Trophoblast cell (in vitro differentiated cells and primary cell): Measurements from ENCODE around the gene RNF128.

Experiments
- DNase-seq, 2 donors: peaks; one replicate each; pipeline ENCODE4 v3.0.0-alpha.2; 2016
- H2AFZ ChIP-seq: 2 replicates; pipeline ENCODE4 v1.6.1; 2013; ENCODE audit warnings: low read length, moderate library complexity, mild to moderate bottlenecking; ENCODE audit not compliant: insufficient read depth, poor library complexity
- H2AK5ac ChIP-seq: 2 replicates; pipeline ENCODE4 v1.6.1; 2013; ENCODE audit warnings: mild to moderate bottlenecking, low read length
- H2BK120ac ChIP-seq: 2 replicates; pipeline ENCODE4 v1.6.1; 2013; ENCODE audit warnings: low read length, mild to moderate bottlenecking, moderate library complexity; ENCODE audit not compliant: insufficient read depth, poor library complexity
- H2BK12ac ChIP-seq: 2 replicates; pipeline ENCODE4 v1.6.1; 2013; ENCODE audit warnings: mild to moderate bottlenecking, low read length, moderate library complexity
- H2BK5ac ChIP-seq: 2 replicates; pipeline ENCODE4 v1.6.1; 2013; ENCODE audit warnings: low read length, low read depth, moderate library complexity, mild to moderate bottlenecking; ENCODE audit not compliant: poor library complexity
- H3K14ac ChIP-seq: 2 replicates; pipeline ENCODE4 v1.6.1; 2013; ENCODE audit warnings: mild to moderate bottlenecking, low read length
- H3K18ac ChIP-seq: 2 replicates; pipeline ENCODE4 v1.6.1; 2013; ENCODE audit warnings: mild to moderate bottlenecking, low read length
- H3K23ac ChIP-seq: 2 replicates; pipeline ENCODE4 v1.6.1; 2013; ENCODE audit warnings: low read length
- H3K27ac ChIP-seq: 2 replicates; pipeline ENCODE4 v1.5.1; 2013; ENCODE audit warnings: low read depth, mild to moderate bottlenecking, inconsistent platforms, low read length, moderate library complexity
- H3K27me3 ChIP-seq: 2 replicates; pipeline ENCODE4 v1.6.1; 2013; ENCODE audit warnings: inconsistent platforms, mild to moderate bottlenecking, low read length, moderate library complexity; ENCODE audit not compliant: insufficient read depth
- H3K36me3 ChIP-seq, 2 experiments: 1 replicate in 1 of 2; 2 replicates in 1 of 2; pipeline ENCODE4 v1.6.1; 2013; ENCODE audit warnings: low read length in 2 of 2, mild to moderate bottlenecking in 2 of 2, moderate library complexity in 1 of 2; ENCODE audit not compliant: insufficient read depth in 2 of 2, control insufficient read depth in 1 of 2
- H3K4ac ChIP-seq: 2 replicates; pipeline ENCODE4 v1.6.1; 2013; ENCODE audit warnings: low read depth, mild to moderate bottlenecking, low read length, moderate library complexity
- H3K4me1 ChIP-seq, 2 experiments: 1 replicate in 1 of 2; 2 replicates in 1 of 2; pipeline ENCODE4 v1.6.1; 2013; ENCODE audit warnings: low read length in 2 of 2, mild to moderate bottlenecking in 2 of 2, moderate library complexity in 1 of 2; ENCODE audit not compliant: insufficient read depth in 2 of 2, control insufficient read depth in 1 of 2
- H3K4me2 ChIP-seq: 2 replicates; pipeline ENCODE4 v1.6.1; 2013; ENCODE audit warnings: inconsistent platforms, mild to moderate bottlenecking, low read length, moderate library complexity
- H3K4me3 ChIP-seq: 2 replicates; pipeline ENCODE4 v1.5.1; 2013; ENCODE audit warnings: mild to moderate bottlenecking, low read depth, low read length, inconsistent platforms
- H3K79me1 ChIP-seq: one replicate; pipeline ENCODE4 v1.6.1; 2013; ENCODE audit warnings: low read length
- H3K79me2 ChIP-seq: 2 replicates; pipeline ENCODE4 v1.6.1; 2013; ENCODE audit warnings: low read length, mild to moderate bottlenecking; ENCODE audit not compliant: control insufficient read depth, insufficient read depth, poor library complexity
- H3K9ac ChIP-seq: 2 replicates; pipeline ENCODE4 v1.6.1; 2013; ENCODE audit warnings: mild to moderate bottlenecking, low read length
- H3K9me3 ChIP-seq: 2 replicates; pipeline ENCODE4 v1.6.1; 2013; ENCODE audit warnings: low read depth, mild to moderate bottlenecking, control low read depth, inconsistent platforms, low read length; ENCODE audit not compliant: insufficient read depth
- H4K12ac ChIP-seq: 2 replicates; pipeline ENCODE4 v1.6.1; 2013; ENCODE audit warnings: low read depth, mild to moderate bottlenecking, low read length, moderate library complexity
- H4K8ac ChIP-seq: 2 replicates; pipeline ENCODE4 v1.6.1; 2013; ENCODE audit warnings: low read depth, mild to moderate bottlenecking, low read length, moderate library complexity
- H4K91ac ChIP-seq: one replicate; pipeline ENCODE4 v1.6.1; 2013; ENCODE audit warnings: low read depth, mild to moderate bottlenecking, low read length, moderate library complexity
- whole genome bisulfite sequencing: extraction: QIAGEN DNeasy Blood & Tissue Kit; methylation state at CpG from one replicate; pipeline ENCODE4 v1.1.7; 2013; ENCODE audit warnings: missing lambda C conversion rate; ENCODE audit not compliant: insufficient read length, insufficient coverage; ENCODE audit errors: extremely low coverage; 5-methylcytosine and 5-hydroxymethylcytosine counted together

RNF128 gene

DNA sequence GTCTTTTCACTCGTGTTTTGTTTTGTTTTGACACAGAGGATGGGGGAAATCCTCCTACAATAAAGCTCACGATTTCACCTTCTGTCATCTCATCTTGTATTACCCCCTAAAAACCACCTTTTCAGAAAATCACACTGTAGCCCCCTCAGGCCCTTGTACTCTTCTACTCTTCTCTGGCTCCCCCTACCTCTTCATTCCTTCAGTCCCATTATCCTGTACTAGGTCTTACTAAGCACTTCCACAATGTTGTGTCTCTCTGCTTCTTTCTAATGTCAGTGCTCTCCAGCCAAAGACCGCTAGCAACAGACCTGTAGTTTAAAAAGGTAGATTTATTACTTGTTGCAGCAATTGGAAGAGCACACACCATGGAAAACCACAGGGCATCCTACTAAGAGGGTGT is 30.0 kb upstream of the RNF128 start:
- H3K14ac ChIP-seq = no peak overlapping the region
- no peak overlapping the region for H3K4me2 ChIP-seq
- H3K79me1 ChIP-seq = no peaks in the 10 kb centered on the region
- no peak overlapping the region for H4K8ac ChIP-seq
- H3K9ac ChIP-seq = no peak overlapping the region
- no peak overlapping the region for H2AFZ ChIP-seq
- H2BK5ac ChIP-seq = no peak overlapping the region
- no peaks in the 10 kb centered on the region for H3K4me1 ChIP-seq
- H3K18ac ChIP-seq = no peak overlapping the region
- H3K27ac ChIP-seq = no peak overlapping the region
- no peak overlapping the region for H4K91ac ChIP-seq
- no peaks in the 10 kb centered on the region for H3K27me3 ChIP-seq
- no peak overlapping the region for H2BK12ac ChIP-seq
- H3K9me3 ChIP-seq = no peaks in the 10 kb centered on the region
- no peak overlapping the region for H3K4ac ChIP-seq
- H4K12ac ChIP-seq = no peak overlapping the region
- no peak overlapping the region for H2AK5ac ChIP-seq
- no peak for DNase-seq
- no peaks in the 10 kb centered on the region for H3K36me3 ChIP-seq
- no CpG with 5 or more reads among the region's 3 CpGs for WGBS
- H2BK120ac ChIP-seq = no peak overlapping the region
- H3K23ac ChIP-seq = no peak overlapping the region
- H3K4me3 ChIP-seq = no peak overlapping the region
- no peaks in the 10 kb centered on the region for H3K79me2 ChIP-seq

DNA sequence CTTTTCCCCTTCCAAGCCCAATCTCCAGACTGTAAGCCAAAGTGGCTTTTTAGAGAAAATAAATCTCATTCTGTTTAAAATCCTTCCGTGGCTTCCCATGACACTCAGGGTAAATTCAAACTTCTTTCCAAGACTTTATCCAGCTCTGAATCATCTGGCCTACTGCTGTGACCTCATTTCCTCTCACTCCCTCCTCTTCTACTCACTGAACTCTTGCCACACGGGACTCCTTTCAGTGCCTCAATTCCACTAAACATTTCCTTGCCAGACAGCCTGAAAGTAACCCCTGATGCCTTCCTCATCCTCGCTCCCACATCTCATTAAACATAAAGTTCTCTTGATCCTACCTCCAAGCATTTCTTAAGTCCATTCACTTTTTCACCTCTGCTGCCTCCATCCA is 27.8 kb upstream of the RNF128 start:
- Histone ChIP-seq H3K18ac (no peak overlapping the region), H3K4ac (no peak overlapping the region), H4K12ac (no peak overlapping the region), H3K36me3 (no peaks in the 10 kb centered on the region), H3K9me3 (no peaks in the 10 kb centered on the region), H2AK5ac (no peak overlapping the region), H3K79me1 (no peaks in the 10 kb centered on the region), H3K4me2 (no peak overlapping the region), H3K4me3 (no peak overlapping the region), H2BK120ac (no peak overlapping the region), H4K8ac (no peak overlapping the region), H3K4me1 (no peaks in the 10 kb centered on the region), H3K79me2 (no peaks in the 10 kb centered on the region), H2BK5ac (no peak overlapping the region), H3K23ac (no peak overlapping the region), H3K27me3 (no peaks in the 10 kb centered on the region), H3K14ac (no peak overlapping the region), H3K27ac (no peak overlapping the region), H2AFZ (no peak overlapping the region), H2BK12ac (no peak overlapping the region), H4K91ac (no peak overlapping the region), H3K9ac (no peak overlapping the region)
- WGBS = no CpG with 5 or more reads among the region's 3 CpGs
- DNase-seq = no peak

- Histone ChIP-seq H3K27ac (no peak overlapping the region), H3K4me2 (no peak overlapping the region), H3K79me1 (no peaks in the 10 kb centered on the region), H3K4me3 (no peak overlapping the region), H3K36me3 (no peaks in the 10 kb centered on the region), H3K9ac (no peak overlapping the region), H3K4me1 (no peaks in the 10 kb centered on the region), H2BK12ac (no peak overlapping the region), H3K27me3 (no peaks in the 10 kb centered on the region), H3K79me2 (no peaks in the 10 kb centered on the region), H2AK5ac (no peak overlapping the region), H4K8ac (no peak overlapping the region), H4K91ac (no peak overlapping the region), H2BK120ac (no peak overlapping the region), H2AFZ (no peak overlapping the region), H3K18ac (no peak overlapping the region), H3K14ac (no peak overlapping the region), H4K12ac (no peak overlapping the region), H3K23ac (no peak overlapping the region), H3K9me3 (no peaks in the 10 kb centered on the region), H2BK5ac (no peak overlapping the region), H3K4ac (no peak overlapping the region)
- no CpG with 5 or more reads among the region's 1 CpG for WGBS
- DNase-seq = no peak
These were observed 23.9 kb upstream of the RNF128 start for GRCh38 chrX:106702636-106703035.

- no peaks in the 10 kb centered on the region for H3K27me3 ChIP-seq
- H2BK5ac ChIP-seq = no peak overlapping the region
- H3K9me3 ChIP-seq = no peaks in the 10 kb centered on the region
- H3K4me1 ChIP-seq = no peaks in the 10 kb centered on the region
- H4K8ac ChIP-seq = no peak overlapping the region
- no peak overlapping the region for H3K9ac ChIP-seq
- no peak overlapping the region for H2BK12ac ChIP-seq
- no peak overlapping the region for H3K4me2 ChIP-seq
- H2AK5ac ChIP-seq = no peak overlapping the region
- H2AFZ ChIP-seq = no peak overlapping the region
- no peak overlapping the region for H3K4me3 ChIP-seq
- H3K79me1 ChIP-seq = no peaks in the 10 kb centered on the region
- H3K14ac ChIP-seq = no peak overlapping the region
- H3K23ac ChIP-seq = no peak overlapping the region
- H3K4ac ChIP-seq = no peak overlapping the region
- no peak overlapping the region for H4K91ac ChIP-seq
- H2BK120ac ChIP-seq = no peak overlapping the region
- no CpG with 5 or more reads among the region's 3 CpGs for WGBS
- no peak for DNase-seq
- no peak overlapping the region for H3K27ac ChIP-seq
- H3K79me2 ChIP-seq = no peaks in the 10 kb centered on the region
- H4K12ac ChIP-seq = no peak overlapping the region
- no peak overlapping the region for H3K18ac ChIP-seq
- H3K36me3 ChIP-seq = no peaks in the 10 kb centered on the region
These were observed 20.0 kb upstream of the RNF128 start for GRCh38 chrX:106706466-106706865.
